ENCODE measurements around the gene GPC4. TPM values are rescaled to one million over a fixed set of nuclear protein-coding genes. Genes with fewer than 3 reads are reported as not detected.

GPC4 gene
- total RNA-seq, 4 donors from 2014 or later, result 8.5 to 17.4 (median 12.3) TPM

Other genes starting within 250 kb of the GPC4 start
- gene TFDP3, start 197.1 kb downstream of the GPC4 start, total RNA-seq, result not detected

Measured in thyroid gland (tissue), 4 donors.